NCI-H2196 treated with DMSO at 0.1 percent for 48 hours (cell line): ENCODE results near the gene EVI2A.
"Not testable (repeated sequence)": the region's sequence is repeated elsewhere in the genome, so short reads cannot be mapped to it uniquely, and the experiment has no call there.

Experiments used
- DNase-seq: peaks from one replicate; lab custom pipeline; 2025; ENCODE audit not compliant: unreplicated experiment; lab: John Stamatoyannopoulos, UW

Gene EVI2A, protein sequence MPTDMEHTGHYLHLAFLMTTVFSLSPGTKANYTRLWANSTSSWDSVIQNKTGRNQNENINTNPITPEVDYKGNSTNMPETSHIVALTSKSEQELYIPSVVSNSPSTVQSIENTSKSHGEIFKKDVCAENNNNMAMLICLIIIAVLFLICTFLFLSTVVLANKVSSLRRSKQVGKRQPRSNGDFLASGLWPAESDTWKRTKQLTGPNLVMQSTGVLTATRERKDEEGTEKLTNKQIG

DNA sequence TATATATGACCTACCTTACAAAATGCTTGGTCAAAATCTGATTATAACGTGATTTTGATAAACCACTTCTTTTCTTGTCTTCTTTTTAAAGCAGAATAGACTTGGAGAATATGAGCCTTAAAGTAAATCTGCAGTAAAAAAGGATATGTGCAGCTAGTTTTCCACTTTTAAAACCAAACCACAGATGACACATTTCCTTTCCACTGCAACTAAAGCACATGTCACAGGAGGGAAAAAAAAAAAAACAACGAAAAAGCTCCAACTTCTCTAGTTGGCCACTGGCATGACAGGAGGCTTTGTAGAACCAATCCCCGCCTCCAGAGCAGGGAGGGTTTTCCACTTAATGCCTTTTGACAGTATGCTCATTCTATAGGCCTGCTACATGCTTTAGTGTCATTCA, at the start of gene EVI2A:
TSS of gene EVI2A (minus strand) at position 142 of the 400 bp plus-strand sequence. CDS start 2,609 bp downstream, outside the sequence.
- DNase-seq, result no peak

DNA sequence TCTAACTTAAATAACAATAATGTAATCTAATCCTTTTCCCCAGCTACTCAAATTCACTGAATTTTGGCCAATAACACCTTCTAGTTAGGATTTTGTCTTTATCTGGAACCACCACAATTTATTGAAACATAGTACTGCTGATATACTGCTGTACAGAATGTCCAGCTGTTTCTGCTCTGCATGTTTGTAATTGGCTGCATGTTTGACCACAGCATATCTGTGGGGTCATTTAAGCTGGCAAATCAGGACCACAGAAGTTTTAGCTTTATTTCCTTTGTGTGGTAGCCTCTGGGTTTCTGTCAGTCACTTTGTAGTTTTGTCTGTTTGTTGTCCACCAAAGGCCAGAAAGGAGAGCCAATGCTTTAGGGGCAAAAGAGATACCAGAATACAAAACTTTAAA, 47.8 kb upstream of the EVI2A start:
- no peak for DNase-seq

- no peak for DNase-seq
These were observed 44.7 kb upstream of the EVI2A start for GRCh38 chr17:31366088-31366487.

DNA sequence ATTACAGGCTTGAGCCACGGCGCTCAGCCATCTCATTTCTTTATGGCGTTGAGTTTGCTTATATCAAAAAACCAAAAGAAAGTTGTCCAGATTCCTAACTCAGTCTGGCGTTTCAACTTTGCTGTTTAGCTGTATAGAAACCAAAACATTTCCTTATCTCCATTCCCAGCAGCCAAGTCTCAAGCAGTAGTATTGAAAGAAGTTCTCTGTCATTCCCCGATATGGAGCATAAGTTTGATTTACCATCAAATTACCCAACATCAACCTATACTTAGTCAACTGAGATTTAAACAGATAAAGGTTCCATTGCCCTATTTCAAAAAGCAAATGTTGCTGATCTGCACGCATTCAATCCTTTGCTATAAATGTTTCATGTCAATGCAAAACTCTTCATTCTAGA, 42.6 kb upstream of the EVI2A start:
- no peak for DNase-seq

GRCh38 chr17:31357839-31358394, 36.5 kb upstream of the EVI2A start:
- no peak for DNase-seq

DNA sequence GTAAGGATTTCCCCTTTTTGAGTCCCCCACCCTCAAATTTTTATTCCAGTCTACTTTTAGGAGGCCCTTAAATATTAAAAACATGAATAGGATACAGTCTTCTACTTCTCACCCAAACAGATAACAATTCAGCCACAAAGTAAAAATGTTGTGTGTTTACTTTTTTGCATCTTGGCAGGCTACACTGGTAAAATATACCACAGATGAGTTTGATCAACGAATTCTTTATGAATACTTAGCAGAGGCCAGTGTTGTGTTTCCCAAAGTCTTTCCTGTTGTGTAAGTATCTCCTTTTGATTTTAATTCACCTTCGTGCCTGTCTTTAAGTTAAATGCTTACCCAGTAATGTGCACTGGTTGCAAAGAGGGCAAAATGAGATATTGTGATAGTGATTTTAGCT, 35.7 kb upstream of the EVI2A start:
- no peak for DNase-seq

DNA sequence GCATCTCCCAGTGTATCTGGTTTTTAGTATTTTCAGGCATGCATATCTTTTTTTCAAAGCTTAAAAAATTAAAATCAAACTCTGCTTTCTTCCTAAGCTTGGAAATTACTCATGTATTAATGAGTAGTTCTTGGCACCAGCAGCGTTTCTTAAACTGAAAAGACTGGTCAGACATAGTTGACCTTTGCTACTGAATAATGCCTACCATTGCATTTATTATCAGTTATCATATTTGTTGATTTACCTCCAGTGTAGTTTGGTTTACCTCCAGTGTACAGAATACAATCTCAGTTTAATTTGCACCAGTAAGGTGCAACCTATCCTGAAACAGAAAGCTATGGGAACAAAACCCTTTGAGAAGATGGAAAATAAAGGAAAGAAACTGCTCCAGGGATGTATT, 34.5 kb upstream of the EVI2A start:
- DNase-seq, result no peak

DNA sequence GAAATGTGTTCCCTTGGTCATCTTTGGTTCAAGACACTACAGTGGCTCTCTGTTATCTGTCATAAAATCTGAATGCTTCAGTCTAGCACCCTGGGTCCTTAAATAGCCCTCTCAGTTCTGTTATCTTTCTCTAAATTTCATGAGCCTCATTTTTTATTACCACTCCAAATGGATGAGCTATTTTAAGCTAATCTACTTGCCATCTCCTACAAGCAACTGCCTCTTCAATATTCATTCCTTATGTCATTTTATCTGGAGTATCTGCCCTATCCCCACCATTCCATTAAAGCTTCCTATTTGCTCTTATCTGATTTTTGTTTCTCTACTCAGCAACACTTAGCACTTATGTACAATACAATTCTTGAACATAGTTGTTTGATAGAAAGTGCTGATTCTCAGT, 28.0 kb upstream of the EVI2A start:
- no peak for DNase-seq

DNA sequence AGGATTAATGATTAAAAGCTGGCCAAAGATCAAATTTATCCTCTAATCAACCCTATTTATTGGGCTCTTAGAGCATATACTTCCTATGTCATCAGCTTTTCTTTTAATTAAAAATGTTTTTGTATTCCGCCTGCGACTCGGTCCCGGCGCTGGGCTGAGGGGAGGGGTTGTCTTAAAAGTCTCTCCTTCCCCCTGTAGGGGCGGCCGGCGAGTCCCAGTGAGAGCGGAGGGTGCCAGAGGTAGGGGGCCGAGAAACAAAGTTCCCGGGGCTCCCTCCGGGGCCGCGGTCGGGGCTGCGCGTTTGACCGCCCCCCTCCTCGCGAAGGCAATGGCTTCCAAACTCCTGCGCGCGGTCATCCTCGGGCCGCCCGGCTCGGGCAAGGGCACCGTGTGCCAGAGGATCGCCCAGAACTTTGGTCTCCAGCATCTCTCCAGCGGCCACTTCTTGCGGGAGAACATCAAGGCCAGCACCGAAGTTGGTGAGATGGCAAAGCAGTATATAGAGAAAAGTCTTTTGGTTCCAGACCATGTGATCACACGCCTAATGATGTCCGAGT, 23.8 kb upstream of the EVI2A start:
- not testable (repeated sequence) for DNase-seq

DNA sequence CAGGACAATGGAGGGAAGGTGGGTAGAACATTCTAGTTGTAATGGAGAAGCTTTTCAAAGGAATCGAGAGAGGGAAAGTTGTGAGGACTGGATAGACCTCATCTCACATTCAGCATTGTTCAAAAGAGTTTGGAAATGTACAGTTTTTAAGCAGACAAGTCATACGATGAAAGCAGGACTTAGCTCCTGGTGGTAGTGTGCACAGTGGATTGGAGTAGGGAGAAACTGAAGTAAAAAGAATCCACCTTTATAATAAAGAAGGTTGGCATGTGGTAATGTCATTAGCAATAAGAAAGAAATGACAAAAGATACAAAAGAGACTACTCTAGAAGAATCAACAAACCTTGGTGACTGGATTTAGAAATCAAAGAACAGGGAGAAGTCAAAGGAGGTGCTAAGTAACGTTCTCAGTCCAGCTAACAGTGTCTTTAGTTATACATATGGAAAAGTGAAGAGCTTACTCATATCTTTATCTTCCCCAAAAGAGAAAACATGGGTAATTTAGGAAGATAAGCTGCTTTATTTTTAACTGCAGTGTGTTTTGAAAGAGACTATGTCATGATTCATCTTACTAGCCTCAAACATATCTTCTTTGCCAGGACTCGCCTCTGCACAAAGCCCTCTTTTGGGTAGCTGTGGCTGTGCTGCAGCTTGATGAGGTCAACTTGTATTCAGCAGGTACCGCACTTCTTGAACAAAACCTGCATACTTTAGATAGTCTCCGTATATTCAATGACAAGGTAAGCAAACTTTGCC, 18.7 kb upstream of the EVI2A start:
- DNase-seq, result no peak

DNA sequence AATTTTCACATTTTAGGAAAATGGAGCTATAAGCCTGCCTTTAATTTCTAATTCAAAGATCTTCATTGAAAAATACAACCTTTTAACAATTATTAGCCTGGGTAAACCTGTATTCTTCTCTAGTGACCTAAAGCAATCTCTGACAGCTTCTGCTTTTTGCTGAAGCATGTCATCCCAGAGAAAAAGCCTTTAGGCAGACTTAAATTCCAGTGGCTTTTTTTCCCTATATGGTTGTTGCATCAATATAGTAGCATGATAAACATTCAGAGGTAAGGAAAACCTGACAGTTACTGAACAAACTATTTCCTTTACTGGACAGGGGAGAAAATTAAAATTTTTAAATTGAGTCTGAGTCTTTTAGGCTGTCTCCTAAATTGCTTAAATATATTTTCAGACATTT, 7.8 kb upstream of the EVI2A start:
- DNase-seq, result no peak

GRCh38 chr17:31328160-31328535, 6.7 kb upstream of the EVI2A start:
- no peak for DNase-seq

DNA sequence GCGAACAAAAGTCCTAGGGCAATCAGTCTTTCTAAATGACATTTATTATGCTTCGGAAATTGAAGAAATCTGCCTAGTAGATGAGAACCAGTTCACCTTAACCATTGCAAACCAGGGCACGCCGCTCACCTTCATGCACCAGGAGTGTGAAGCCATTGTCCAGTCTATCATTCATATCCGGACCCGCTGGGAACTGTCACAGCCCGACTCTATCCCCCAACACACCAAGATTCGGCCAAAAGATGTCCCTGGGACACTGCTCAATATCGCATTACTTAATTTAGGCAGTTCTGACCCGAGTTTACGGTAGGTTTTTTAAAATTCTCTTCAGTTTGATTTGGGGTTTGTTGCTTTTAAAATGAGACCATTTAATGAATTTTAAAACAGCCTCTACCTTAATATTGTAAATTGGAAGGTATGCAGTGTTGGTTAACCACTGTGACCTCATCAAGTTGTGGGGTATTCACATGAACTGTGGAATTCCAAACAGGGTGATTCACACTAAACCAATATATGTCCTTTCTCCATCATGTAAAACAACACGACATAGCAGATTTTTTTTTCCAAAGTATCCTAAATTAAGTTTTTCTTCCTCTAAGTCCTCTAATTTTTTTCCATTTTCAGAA, 6.2 kb upstream of the EVI2A start:
- DNase-seq, result no peak

DNA sequence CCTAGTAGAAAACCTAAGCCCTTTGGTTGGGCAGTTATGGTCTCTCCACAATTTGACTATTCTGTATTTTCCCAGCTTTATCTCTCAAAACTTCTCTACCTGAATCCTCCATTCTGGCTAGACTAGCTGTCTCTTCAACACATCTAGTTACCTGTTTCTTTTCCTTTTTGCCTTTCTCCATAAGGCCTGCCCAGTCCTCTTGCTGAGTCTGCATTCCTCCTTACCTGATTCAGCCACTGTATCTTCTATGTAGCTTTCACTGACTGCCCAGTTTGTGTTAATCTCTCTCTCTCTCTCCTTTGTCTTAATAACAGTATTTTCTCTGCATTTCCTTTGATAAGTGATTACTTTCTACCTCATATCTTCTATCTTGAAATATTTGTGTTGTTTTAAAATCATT, 2.1 kb upstream of the EVI2A start:
- DNase-seq, result no peak

- no peak for DNase-seq
These were observed 544 bp upstream of the EVI2A start for GRCh38 chr17:31321966-31322365.

DNA sequence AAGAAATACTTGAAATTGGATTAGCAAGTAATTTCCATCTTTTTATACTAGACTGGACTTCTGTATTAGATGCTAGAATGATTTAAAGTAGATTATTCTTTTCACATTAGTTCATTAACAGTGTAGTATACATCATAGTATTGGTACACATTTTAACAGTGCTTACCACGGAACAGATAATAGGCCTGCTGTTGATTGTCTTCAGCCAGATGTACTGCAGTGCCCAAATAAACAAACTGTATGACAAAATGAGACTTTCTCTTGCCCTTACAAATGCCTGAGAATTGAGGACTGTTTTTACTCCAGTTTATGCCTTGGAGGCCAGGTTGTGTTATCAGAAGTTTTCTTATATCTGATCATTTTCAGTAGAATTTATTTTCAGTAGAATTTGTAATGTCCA, 631 bp downstream of the EVI2A start:
- no peak for DNase-seq

DNA sequence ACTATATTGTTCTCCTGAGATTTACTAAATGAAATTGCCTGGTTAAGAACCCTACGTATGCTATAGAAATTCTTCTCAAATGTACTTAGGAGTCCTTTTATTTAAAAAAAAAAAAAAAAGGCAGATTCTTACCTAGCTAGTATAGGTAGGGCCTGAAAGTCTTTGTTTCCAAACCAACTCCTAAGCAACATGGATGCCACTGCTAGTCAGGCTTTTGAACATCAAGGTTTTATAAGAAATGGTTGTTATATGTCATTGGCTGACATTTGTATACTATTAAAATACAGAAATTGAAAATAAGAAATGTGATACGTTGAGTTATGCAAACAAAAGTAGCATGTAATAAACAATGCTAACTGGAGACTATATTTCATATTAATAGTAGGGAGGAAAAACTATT, 1.2 kb downstream of the EVI2A start:
- no peak for DNase-seq

- DNase-seq, result no peak
These were observed 2.4 kb downstream of the EVI2A start for GRCh38 chr17:31318851-31319661.

DNA sequence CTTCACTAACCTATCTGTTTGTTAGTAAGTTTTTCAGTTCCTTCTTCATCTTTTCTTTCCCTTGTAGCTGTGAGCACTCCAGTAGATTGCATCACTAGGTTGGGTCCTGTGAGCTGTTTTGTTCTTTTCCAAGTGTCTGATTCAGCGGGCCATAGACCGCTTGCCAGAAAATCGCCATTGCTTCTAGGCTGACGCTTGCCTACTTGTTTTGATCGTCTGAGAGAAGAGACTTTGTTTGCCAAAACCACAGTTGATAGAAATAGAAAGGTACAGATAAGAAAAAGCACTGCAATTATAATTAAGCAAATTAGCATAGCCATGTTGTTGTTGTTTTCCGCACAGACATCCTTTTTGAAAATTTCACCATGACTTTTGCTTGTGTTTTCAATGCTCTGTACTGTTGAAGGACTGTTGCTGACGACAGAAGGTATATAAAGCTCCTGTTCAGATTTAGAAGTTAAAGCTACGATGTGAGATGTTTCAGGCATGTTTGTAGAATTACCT, 3.1 kb downstream of the EVI2A start:
- no peak for DNase-seq

GRCh38 chr17:31314782-31315100, 6.7 kb downstream of the EVI2A start:
- DNase-seq, result no peak
